Stimulated activated CD8-positive, alpha-beta memory T cell treated with anti-CD3 and anti-CD28 coated beads, Interleukin-4, amount 100 ng/mL, for 24 hours (primary cell): ENCODE measurements around the gene CCDC14.
"Not testable (repeated sequence)": the region's sequence is repeated elsewhere in the genome, so short reads cannot be mapped to it uniquely, and the experiment has no call there.

Experiments used
- DNase-seq: peaks from one replicate; pipeline ENCODE4 v3.0.0-alpha.2; 2020; ENCODE audit warnings: low read depth

CCDC14 gene

GRCh38 chr3:123899300-123899865 lies 61.6 kb downstream of the CCDC14 start:
- DNase-seq = no peak

- no peak for DNase-seq
These were observed 68.0 kb downstream of the CCDC14 start for GRCh38 chr3:123893012-123893411.

GRCh38 chr3:123892195-123892594 lies 68.8 kb downstream of the CCDC14 start:
- no peak for DNase-seq

DNA sequence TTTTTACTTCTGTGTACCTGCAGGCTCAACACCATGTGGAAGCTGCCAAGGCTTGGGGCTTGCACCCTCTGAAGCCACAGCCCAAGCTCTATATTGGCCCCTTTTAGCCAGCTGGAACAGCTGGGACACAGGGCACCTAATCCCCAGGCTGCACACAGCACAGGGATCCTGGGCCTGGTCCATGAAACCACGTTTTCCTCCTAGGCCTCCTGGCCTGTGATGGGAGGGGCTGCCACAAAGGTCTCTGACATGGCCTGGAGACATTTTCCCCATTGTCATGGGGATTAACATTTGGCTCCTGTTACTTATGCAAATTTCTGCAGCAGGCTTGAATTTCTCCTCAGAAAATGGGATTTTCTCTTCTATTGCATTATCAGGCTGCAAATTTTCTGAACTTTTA lies 70.0 kb downstream of the CCDC14 start:
- DNase-seq = not testable (repeated sequence)

GRCh38 chr3:123890162-123890561 lies 70.9 kb downstream of the CCDC14 start:
- DNase-seq = not testable (repeated sequence)

DNA sequence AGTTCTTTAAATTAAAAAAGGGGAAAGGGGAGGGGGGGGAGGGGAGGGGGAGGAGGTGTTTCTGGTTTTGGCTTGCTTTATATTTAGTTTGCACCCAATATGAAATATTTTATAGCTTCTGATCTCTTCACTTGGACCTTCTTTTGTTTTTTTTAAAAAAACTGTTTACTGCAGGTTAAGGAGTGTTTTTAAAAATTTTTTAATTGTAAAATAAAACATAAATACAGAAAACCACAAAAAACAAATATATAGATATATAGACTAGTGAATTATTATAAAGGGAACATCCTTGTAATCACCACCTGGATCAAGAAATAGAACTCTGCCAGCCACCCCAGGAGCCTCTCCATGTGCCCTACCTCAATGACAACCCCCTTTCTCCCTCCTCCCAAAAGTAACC lies 76.0 kb downstream of the CCDC14 start:
- DNase-seq = no peak

DNA sequence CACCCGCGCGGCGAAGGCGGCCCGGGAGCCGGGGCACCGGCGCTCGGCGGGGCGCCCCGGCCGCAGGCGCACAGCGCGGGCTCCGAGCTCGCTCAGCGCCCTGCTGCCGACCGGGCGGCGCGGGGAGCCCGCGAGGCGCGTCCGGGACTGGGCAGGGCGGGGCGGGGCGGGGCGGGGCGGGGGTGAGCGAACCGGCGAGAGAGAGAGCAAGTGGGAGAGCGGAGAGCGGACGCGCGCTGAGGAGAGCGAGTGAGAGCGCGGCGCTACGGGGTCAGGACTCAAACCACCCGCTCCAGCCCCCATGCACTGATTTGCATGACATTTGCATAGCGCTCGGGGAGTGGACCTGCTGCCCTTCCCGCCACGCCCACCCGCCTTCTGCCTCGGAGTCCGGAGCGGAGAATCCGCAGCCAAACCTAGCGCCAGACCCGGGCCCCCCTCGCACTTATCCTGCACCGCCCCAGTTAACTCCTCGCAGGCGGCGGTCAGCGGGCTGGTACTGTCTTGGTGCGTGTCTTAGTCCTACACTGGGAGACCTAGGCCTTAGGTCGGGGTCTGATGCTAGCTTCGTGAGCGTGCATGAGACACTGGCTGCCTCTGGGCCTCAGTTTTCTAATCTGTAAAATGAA lies 76.7 kb downstream of the CCDC14 start, which contains the start of gene MYLK:
MYLK (minus strand) TSS at position 130 of the 629 bp plus-strand sequence. CDS start 90,491 bp downstream, outside the sequence.
- DNase-seq = peak; percentile 7

- no peak for DNase-seq
These were observed 77.3 kb downstream of the CCDC14 start for GRCh38 chr3:123883701-123884202.

GRCh38 chr3:123883111-123883510 lies 77.9 kb downstream of the CCDC14 start:
- DNase-seq = no peak

DNA sequence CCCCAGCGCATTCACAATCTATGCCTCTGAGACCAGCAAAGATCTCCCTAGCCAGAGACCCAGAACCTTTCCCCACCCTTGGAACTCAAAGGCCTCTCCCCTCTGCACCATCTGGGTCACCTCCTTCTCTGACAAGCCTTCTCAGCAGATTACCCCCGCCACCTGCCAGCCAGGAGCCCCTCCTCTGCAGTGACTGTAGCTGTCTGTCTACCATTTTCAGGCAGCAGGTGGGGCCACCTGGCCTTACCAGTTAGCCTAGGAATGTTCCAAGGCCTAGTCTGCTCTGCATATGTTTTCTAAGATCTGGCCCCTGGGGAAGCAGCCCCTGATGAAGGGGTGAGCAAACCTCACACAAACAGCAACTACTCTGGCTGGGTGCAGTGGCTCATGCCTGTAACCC lies 79.3 kb downstream of the CCDC14 start:
- no peak for DNase-seq

DNA sequence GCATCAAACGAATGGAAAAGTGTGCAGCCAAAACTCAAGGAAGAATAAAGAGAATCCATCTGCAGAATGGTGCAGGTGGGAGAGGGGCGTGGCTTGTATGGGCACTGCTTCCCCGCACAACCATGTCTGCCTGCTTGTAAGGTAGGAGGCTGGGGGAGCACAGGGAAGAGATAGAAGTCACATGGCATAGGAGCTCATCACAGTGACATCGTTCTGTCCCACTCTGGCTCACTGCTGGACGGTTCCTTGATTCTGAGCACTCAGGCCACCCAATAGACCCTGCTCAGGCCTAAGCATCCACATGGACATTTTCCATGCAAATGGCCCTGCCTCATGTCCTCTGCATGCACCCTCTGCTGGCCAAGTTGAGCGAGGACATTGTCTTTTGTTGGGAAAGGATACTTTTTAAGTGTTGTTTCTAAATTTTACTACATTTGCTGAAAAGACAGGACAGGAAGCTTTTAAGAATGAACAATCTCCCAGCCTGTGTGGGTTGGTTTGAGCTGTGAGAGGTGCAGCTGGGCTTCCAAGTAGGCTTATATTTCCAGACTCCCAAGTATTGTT lies 79.9 kb downstream of the CCDC14 start:
- no peak for DNase-seq

GRCh38 chr3:123878807-123879206 lies 82.2 kb downstream of the CCDC14 start:
- DNase-seq = no peak

- no peak for DNase-seq
These were observed 83.1 kb downstream of the CCDC14 start for GRCh38 chr3:123877965-123878364.

- DNase-seq = no peak
These were observed 83.6 kb downstream of the CCDC14 start for GRCh38 chr3:123877466-123877865.

DNA sequence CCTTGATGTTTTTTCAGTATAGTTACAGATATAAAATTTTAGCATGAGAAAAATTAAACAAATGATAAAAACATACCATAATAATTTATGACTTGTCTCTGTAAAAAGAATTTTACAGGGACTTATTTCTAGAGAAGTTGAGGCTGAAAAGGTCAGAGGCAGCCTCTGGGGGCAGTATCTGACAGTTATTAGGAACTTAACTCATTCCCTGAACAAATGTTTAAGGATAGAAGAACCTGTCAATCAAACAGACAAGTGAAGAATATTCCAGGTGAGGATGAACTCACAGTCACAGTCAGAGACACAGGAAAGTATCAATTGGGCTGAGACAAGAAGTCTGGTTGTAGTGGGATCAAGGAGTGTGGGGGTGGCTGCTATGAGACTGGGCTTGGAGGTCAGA lies 84.2 kb downstream of the CCDC14 start:
- DNase-seq = no peak

DNA sequence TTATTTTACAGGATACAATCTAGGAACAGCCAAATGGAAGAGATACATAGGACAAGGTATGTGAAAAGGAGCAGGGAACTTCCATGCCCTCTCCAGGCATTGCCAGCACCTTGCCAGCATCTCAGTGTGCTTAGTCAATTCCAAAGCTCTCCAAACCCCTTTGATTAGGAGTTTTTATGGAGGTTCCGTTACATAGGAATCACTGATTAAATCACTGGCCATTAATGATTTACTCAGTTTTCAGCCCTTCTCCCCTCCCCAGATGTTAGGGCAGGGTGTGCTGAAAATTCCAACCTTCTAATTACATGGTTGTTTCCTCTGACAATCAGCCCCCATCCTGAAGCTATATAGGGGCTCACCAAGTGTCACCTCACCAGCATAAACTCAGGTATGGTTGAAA lies 88.4 kb downstream of the CCDC14 start:
- DNase-seq = no peak

- DNase-seq = no peak
These were observed 89.1 kb downstream of the CCDC14 start for GRCh38 chr3:123871946-123872345.

DNA sequence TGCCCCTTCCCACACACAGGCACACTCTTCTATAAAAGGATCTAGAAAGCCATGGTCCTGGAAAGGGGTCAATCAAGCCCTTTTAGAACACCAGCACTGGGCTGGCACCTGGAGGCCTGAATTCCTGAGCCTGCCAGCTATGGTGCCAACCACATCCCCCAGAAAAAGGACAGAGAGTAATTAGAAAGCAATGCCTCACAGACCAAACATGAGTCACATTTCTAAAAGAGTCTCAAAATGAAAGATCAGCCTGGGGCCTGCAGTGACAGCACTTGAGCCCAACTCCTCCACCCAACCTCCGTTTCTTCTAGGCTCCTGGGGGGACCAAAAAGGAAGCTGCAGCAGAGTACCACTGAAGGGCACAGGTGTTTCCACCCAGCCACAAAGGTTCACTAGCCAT lies 91.0 kb downstream of the CCDC14 start:
- DNase-seq = no peak

DNA sequence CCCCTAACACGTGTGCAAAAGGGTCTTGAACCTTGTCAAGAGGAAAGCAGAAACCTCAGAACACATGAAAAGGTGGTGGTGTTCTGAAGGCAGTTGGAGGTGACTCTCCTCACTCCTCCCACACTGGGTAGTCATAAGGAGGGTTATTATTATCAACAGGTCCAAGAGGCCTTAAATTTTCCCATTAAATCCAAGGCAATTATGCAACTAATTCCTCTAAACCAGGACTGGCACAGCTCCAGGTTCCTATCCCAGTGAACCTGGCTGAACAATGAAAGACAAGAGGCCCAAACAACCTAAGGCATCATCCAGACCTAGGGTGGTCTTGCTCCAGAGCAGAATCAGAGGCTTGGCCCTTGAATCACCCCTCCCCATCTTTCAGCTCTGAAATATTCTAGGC lies 91.9 kb downstream of the CCDC14 start:
- DNase-seq = no peak

DNA sequence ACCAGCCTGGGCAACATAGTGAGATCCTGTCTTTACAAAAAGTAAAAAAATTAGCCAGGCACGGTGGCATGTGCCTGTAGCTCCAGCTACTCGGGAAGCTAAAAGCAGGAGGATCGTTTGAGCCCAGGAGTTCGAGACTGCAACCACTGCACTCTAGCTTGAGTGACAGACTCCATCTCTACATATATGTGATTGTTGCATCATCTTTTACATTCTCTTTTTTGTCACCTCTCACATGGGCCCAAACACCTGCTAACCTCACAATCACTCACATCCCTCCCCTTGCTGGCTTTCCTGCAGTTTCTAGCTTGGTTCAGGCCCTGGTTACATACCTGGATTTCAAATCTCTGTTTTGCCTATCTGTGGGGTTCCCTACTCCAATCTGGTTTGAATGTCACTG lies 96.3 kb downstream of the CCDC14 start:
- DNase-seq = no peak
